SK-N-SH treated with all-trans-retinoic acid at 6 μM for 48 hours (cell line): ENCODE measurements around the gene NDUFAF2.

Experiments used
- ATAC-seq: fragments of 200-7000 bp; cut with Tn5 transposase; 3 replicates; pipeline ENCODE4 v1.9.1; 2020; ENCODE audit warnings: mild to moderate bottlenecking, moderate library complexity
- CREB5 ChIP-seq: fragments of 250-450 bp; sonication (Bioruptor Pico); IDR thresholded peaks from 2 replicates; pipeline ENCODE4 v1.5.1; 2020; ENCODE audit warnings: low read depth, mild to moderate bottlenecking, moderate library complexity
- CSDC2 ChIP-seq: fragments of 250-450 bp; sonication (Bioruptor Pico); IDR thresholded peaks from 2 replicates; pipeline ENCODE4 v1.5.0; 2020; ENCODE audit warnings: mild to moderate bottlenecking, moderate library complexity
- CSRNP3 ChIP-seq: fragments of 250-450 bp; sonication (Bioruptor Pico); IDR thresholded peaks from 2 replicates; pipeline ENCODE4 v1.5.1; 2021; ENCODE audit warnings: mild to moderate bottlenecking, moderate library complexity
- GLIS3 ChIP-seq: fragments of 250-450 bp; sonication (Bioruptor Pico); IDR thresholded peaks from 2 replicates; pipeline ENCODE4 v1.5.0; 2020; ENCODE audit warnings: mild to moderate bottlenecking, moderate library complexity
- OSR1 ChIP-seq: fragments of 250-450 bp; sonication (Bioruptor Pico); IDR thresholded peaks from 2 replicates; pipeline ENCODE4 v1.8.0; 2022; ENCODE audit warnings: moderate library complexity, mild to moderate bottlenecking, inconsistent platforms
- PATZ1 ChIP-seq: fragments of 250-450 bp; sonication (Bioruptor Pico); IDR thresholded peaks from 2 replicates; pipeline ENCODE4 v1.8.0; 2020; ENCODE audit warnings: mild to moderate bottlenecking, moderate library complexity, borderline replicate concordance
- POU6F1 ChIP-seq: fragments of 250-450 bp; sonication (Bioruptor Pico); IDR thresholded peaks from 2 replicates; pipeline ENCODE4 v1.8.0; 2021; ENCODE audit warnings: low read depth, mild to moderate bottlenecking, moderate library complexity, borderline replicate concordance
- PPARA ChIP-seq: fragments of 250-450 bp; sonication (Bioruptor Pico); IDR thresholded peaks from 2 replicates; pipeline ENCODE4 v1.5.0; 2020; ENCODE audit warnings: mild to moderate bottlenecking, borderline replicate concordance
- RARB ChIP-seq: fragments of 250-450 bp; sonication (Bioruptor Pico); IDR thresholded peaks from 2 replicates; pipeline ENCODE4 v1.8.0; 2021; ENCODE audit warnings: mild to moderate bottlenecking, moderate library complexity
- SNAI2 ChIP-seq: fragments of 250-450 bp; sonication (Bioruptor Pico); IDR thresholded peaks from 2 replicates; pipeline ENCODE4 v1.5.0; 2020; ENCODE audit warnings: mild to moderate bottlenecking, moderate library complexity
- TCF4 ChIP-seq: fragments of 250-450 bp; sonication (Bioruptor Pico); IDR thresholded peaks from 2 replicates; pipeline ENCODE4 v1.8.0; 2021; ENCODE audit warnings: mild to moderate bottlenecking, moderate library complexity, borderline replicate concordance
- TOX ChIP-seq: fragments of 250-450 bp; sonication (Bioruptor Pico); IDR thresholded peaks from 2 replicates; pipeline ENCODE4 v1.8.0; 2021; ENCODE audit warnings: mild to moderate bottlenecking, moderate library complexity, borderline replicate concordance
- TSHZ2 ChIP-seq: fragments of 250-450 bp; sonication (Bioruptor Pico); IDR thresholded peaks from 2 replicates; pipeline ENCODE4 v1.5.0; 2020; ENCODE audit warnings: mild to moderate bottlenecking, moderate library complexity
- ZC3H10 ChIP-seq: fragments of 250-450 bp; sonication (Bioruptor Pico); IDR thresholded peaks from 2 replicates; pipeline ENCODE4 v1.5.1; 2021; ENCODE audit warnings: mild to moderate bottlenecking, moderate library complexity
- ZFP3 ChIP-seq: fragments of 250-450 bp; sonication (Bioruptor Pico); IDR thresholded peaks from 2 replicates; pipeline ENCODE4 v1.5.0; 2020; ENCODE audit warnings: mild to moderate bottlenecking, moderate library complexity
- ZFP30 ChIP-seq: fragments of 450-650 bp; formaldehyde crosslinking; IDR thresholded peaks from 2 replicates; pipeline ENCODE4 v1.5.0; 2022; ENCODE audit warnings: mild to moderate bottlenecking, moderate library complexity
- ZNF565 ChIP-seq: fragments of 450-650 bp; formaldehyde crosslinking; conservative IDR thresholded peaks from 2 replicates; pipeline ENCODE4 v1.5.0; 2020; ENCODE audit warnings: low read depth, mild to moderate bottlenecking, moderate library complexity
- ZNF70 ChIP-seq: fragments of 450-650 bp; formaldehyde crosslinking; IDR thresholded peaks from 2 replicates; pipeline ENCODE4 v1.5.0; 2020; ENCODE audit warnings: mild to moderate bottlenecking, moderate library complexity
- ZNF8 ChIP-seq: fragments of 450-650 bp; formaldehyde crosslinking; IDR thresholded peaks from 2 replicates; pipeline ENCODE4 v1.5.0; 2020; ENCODE audit warnings: mild to moderate bottlenecking, moderate library complexity

NDUFAF2 gene

GRCh38 chr5:61198606-61199005 is 253.6 kb downstream of the NDUFAF2 start:
- no peak for ATAC-seq
- TF ChIP-seq CREB5 (CRISPR knock-in tag) (no peak), ZNF8 (no peak), CSRNP3 (CRISPR knock-in tag) (no peak), POU6F1 (no peak), ZFP3 (CRISPR knock-in tag) (no peak), CSDC2 (CRISPR knock-in tag) (no peak), ZNF70 (CRISPR knock-in tag) (no peak), ZNF565 (no peak)

- ATAC-seq, result no peak
- no peak for TF ChIP-seq TCF4 (CRISPR knock-in tag)
- no peak for TF ChIP-seq ZNF8
- TF ChIP-seq ZFP3 (CRISPR knock-in tag), result no peak
- no peak for TF ChIP-seq ZFP30
- TF ChIP-seq, all 23 proteins: peak for 0
Measured at GRCh38 chr5:61200582-61201155, 255.7 kb downstream of the NDUFAF2 start.

GRCh38 chr5:61202213-61202612 is 257.2 kb downstream of the NDUFAF2 start:
- ATAC-seq, result no peak
- TF ChIP-seq ZFP3 (CRISPR knock-in tag) (no peak), TOX (CRISPR knock-in tag) (no peak), PPARA (CRISPR knock-in tag) (no peak), TSHZ2 (CRISPR knock-in tag) (no peak), CSRNP3 (CRISPR knock-in tag) (no peak), SNAI2 (CRISPR knock-in tag) (no peak), RARB (no peak), ZFP30 (no peak), PATZ1 (CRISPR knock-in tag) (no peak), ZNF565 (no peak), ZC3H10 (CRISPR knock-in tag) (no peak), OSR1 (no peak), ZNF8 (no peak), CSDC2 (CRISPR knock-in tag) (no peak), GLIS3 (CRISPR knock-in tag) (no peak), POU6F1 (no peak), TCF4 (CRISPR knock-in tag) (no peak), ZNF70 (CRISPR knock-in tag) (no peak)
- TF ChIP-seq, all 23 proteins: peak for 0
